Endometrium (tissue), 2 donors: ENCODE measurements around the gene ZNF576.
"Not testable (repeated sequence)": the region's sequence is repeated elsewhere in the genome, so short reads cannot be mapped to it uniquely, and the experiment has no call there.

Experiments used
- FAIRE-seq: peaks from 2 replicates; lab custom pipeline; 2012; peaks lifted over from hg19 to GRCh38; lab: Jason Lieb, UNC
- donor health status: control.
- donor health status: control.

Gene ZNF576

GRCh38 chr19:43595999-43596841 is at the start of gene ZNF576, which contains the start of gene IRGQ:
TSS of gene ZNF576 (plus strand) at chr19:43596595. CDS start at chr19:43597109, 514 bp downstream.
TSS of gene IRGQ (minus strand) at chr19:43596134. CDS start at chr19:43595338, 796 bp downstream.
- FAIRE-seq: peak; percentile 97

GRCh38 chr19:43547926-43548325 is 48.5 kb upstream of the ZNF576 start:
- not testable (repeated sequence) for FAIRE-seq

GRCh38 chr19:43548706-43549105 is 47.7 kb upstream of the ZNF576 start:
- FAIRE-seq: no peak

GRCh38 chr19:43551399-43552197 is 44.8 kb upstream of the ZNF576 start:
- FAIRE-seq: no peak

- no peak for FAIRE-seq
These were observed 44.3 kb upstream of the ZNF576 start for GRCh38 chr19:43552198-43552450.

- FAIRE-seq: no peak
These were observed 43.8 kb upstream of the ZNF576 start for GRCh38 chr19:43552616-43553015.

- no peak for FAIRE-seq
These were observed 42.7 kb upstream of the ZNF576 start for GRCh38 chr19:43553656-43554055.

GRCh38 chr19:43554317-43554895 is 42.0 kb upstream of the ZNF576 start:
- no peak for FAIRE-seq

- no peak for FAIRE-seq
These were observed 41.1 kb upstream of the ZNF576 start for GRCh38 chr19:43555185-43555770.

- no peak for FAIRE-seq
These were observed 35.7 kb upstream of the ZNF576 start for GRCh38 chr19:43560687-43561086.

- FAIRE-seq: no peak
These were observed 35.0 kb upstream of the ZNF576 start for GRCh38 chr19:43561139-43561970.

GRCh38 chr19:43562226-43562697 is 34.1 kb upstream of the ZNF576 start:
- no peak for FAIRE-seq

- no peak for FAIRE-seq
These were observed 33.6 kb upstream of the ZNF576 start for GRCh38 chr19:43562698-43563241.

- FAIRE-seq: no peak
These were observed 32.5 kb upstream of the ZNF576 start for GRCh38 chr19:43563816-43564457.

GRCh38 chr19:43564800-43565199 is 31.6 kb upstream of the ZNF576 start:
- FAIRE-seq: no peak

GRCh38 chr19:43569657-43570056 is 26.7 kb upstream of the ZNF576 start:
- no peak for FAIRE-seq

GRCh38 chr19:43570174-43570791 is 26.1 kb upstream of the ZNF576 start:
- no peak for FAIRE-seq

GRCh38 chr19:43572171-43572588 is 24.2 kb upstream of the ZNF576 start:
- FAIRE-seq: no peak

- no peak for FAIRE-seq
These were observed 21.8 kb upstream of the ZNF576 start for GRCh38 chr19:43574424-43575155.
